ENCODE measurements around the gene WWOX.

WWOX gene

GRCh38 chr16:78962457-78962929 is 863.0 kb downstream of the WWOX start:
- DNase-seq (ENCODE audit: low read depth) = no peak

DNA sequence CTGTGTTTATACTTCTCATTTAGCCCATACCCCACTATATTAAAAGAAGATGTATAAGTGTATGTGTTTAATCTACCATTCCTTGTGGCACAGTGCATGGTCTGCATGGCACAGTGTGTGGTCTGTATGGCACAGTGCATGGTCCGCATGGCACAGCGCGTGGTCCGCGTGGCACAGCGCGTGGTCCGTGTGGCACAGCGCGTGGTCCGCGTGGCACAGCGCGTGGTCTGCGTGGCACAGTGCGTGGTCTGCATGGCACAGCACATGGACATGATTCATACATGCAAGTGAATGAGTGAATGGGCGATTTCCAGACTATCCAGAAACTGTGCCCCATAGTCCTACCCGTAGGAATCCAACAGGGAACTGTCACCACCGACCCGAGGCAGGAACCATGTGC is 868.5 kb downstream of the WWOX start:
- DNase-seq (ENCODE audit: low read depth) = no peak

GRCh38 chr16:78969721-78970120 is 870.3 kb downstream of the WWOX start:
- no peak for DNase-seq (ENCODE audit: low read depth)

DNA sequence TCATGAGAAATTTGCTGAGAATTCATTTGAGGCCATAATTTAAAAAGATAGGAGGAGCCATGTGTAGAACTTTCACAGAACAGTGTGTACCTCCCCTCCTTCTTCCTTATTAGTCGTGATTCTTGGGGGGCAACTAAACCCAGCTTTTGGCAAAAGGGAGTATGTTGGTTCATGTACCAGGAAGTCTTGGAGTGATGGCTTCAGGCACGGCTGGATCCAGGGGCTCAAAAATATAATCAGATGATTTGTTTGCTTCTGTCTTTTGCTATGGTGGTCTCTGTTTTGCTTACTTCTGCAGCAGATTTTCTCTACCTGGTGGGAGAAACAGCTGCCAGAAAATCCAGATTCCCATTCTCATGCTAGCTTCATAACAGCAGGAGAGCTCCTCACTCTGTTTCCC is 871.2 kb downstream of the WWOX start:
- DNase-seq (ENCODE audit: low read depth) = no peak

DNA sequence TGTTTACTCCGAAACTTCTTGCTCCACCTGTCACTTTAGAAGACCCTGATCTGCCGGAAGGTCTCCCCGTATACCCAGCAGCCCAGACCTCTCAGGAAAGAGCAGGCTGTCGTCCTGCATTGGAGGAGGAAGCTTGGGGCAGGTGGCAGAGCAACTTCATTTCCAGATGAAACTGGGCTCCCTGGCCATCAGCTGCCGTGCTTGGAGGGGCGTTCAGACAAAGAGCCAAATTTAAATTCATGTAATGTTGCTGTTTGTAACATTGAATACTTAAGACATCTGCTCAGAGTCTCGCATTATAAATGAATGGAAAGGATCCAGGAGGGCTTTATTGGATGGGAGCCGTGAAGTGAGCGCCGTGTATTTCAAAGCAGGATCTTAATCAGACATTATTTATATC is 872.6 kb downstream of the WWOX start:
- DNase-seq (ENCODE audit: low read depth) = no peak

GRCh38 chr16:78972986-78973385 is 873.5 kb downstream of the WWOX start:
- no peak for DNase-seq (ENCODE audit: low read depth)

- DNase-seq (ENCODE audit: low read depth) = no peak
These were observed 876.8 kb downstream of the WWOX start for GRCh38 chr16:78976212-78976611.

GRCh38 chr16:78980825-78981224 is 881.4 kb downstream of the WWOX start:
- no peak for DNase-seq (ENCODE audit: low read depth)

DNA sequence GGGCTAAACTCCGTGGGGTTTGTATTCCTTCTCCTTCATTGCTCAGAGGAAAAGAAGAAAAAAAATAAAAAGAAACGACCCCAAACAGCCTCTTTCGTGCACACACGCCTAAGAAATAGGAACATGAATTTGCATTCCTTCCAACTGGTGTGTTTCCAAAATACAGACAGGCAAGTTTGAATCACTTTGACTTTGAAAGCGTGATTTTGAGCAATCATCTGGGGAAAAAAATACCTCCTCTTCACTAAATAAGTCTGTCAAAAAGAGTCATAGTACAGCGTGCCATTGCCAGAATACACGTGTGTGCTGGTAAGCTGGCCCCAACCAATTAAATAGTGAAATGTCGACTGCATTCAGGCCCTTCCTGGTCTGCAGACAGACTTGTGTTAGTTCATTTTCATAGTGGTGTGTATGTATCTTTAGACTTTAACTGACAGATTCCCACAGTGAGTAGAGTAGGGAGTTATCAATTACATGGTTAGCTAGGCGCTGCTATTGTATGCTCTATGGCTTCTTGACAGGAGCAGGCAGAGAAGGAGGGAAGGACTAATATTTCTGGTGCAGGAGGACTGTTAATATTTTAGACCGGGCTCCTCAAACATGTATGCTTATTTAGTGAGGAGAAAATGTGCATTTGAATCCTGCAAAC is 882.8 kb downstream of the WWOX start:
- DNase-seq (ENCODE audit: low read depth) = no peak

GRCh38 chr16:78984324-78984723 is 884.9 kb downstream of the WWOX start:
- DNase-seq (ENCODE audit: low read depth) = no peak

GRCh38 chr16:78984887-78985464 is 885.5 kb downstream of the WWOX start:
- DNase-seq (ENCODE audit: low read depth) = no peak

GRCh38 chr16:78985716-78986605 is 886.5 kb downstream of the WWOX start:
- DNase-seq (ENCODE audit: low read depth) = no peak

DNA sequence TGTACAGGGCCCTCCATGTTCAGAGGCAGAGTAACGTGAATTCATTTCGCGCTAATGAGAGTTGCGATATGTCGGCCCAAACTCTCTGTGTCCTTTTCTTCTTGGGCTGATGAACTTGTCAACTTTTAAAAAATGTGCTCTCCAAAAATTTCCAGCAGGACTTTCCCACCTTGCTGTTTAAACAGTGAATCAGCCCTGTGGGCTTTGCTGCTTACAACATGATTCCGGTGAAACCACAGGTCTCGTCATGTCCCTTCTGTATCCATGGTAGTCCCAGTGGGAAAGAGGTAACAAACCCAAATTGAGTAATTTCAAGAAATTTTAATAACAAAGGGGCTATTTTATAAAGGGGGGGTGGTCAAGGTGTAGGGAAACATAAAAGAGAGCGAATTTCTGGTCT is 888.2 kb downstream of the WWOX start:
- DNase-seq (ENCODE audit: low read depth) = no peak

DNA sequence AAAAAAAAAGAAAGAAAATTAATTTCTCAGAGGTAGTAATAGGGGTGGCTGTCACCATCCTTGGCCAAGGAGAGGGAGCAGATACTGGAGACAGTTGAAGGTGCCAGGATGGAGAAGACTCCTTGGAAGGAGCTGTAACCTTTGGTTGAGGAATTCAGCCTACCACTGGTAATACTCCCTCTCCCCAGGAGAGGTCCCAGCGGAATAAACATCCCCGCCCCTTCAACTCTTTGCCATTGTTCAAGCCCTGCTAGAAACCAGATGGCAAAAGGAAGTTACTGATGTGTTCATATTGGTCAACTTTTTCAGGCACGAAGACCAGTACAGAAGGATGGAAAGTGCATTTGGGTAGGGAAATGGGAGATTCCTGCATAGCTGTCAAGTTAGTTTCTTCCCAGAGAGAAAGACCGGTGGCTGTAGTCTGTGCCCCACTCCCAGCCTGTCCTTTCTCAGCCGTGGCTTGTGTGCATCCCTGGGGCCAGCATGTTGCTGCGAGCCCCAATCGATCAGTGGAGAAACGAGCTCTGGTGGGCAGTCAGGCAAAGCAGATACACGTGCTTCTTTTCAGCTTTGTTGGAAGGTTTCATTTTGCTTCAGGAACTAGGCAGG is 889.0 kb downstream of the WWOX start:
- no peak for DNase-seq (ENCODE audit: low read depth)

- no peak for DNase-seq (ENCODE audit: low read depth)
These were observed 890.9 kb downstream of the WWOX start for GRCh38 chr16:78990309-78990701.

DNA sequence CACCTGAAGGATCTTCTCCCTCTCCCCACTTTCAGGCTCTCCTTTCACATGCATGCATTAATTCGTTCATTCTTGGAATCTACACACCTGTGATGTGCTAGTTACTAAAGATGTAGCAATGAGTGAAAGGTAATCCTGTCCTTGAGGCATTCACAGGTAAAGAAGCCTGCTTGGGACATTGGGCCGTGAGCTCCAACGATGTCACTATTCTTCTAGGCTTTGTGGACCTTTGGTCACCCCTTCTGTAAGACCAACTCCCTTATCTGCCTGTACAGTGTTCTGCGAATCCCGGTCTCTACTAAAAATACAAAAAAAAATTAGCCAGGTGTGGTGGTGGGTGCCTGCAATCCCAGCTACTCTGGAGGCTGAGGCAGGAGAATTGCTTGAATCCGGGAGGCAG is 892.5 kb downstream of the WWOX start:
- no peak for DNase-seq (ENCODE audit: low read depth)

DNA sequence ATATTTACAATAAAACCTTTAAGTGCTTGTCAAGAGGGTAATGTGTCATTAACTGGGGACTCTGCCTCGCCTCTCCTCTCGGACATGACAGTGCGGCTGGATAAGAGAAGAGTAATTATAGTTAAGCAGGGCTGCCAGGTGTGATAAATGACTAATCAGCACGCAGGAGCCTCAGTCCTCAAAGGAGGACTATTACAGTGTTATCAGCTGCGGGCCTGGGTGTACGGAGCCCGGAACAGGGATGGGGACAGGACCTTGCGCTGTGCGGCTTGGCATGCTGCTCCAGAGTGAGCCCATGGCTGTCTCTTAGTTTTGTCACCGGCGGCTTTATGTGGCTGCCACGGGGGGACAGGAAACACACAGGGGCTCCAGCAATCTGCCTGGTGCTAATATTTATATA is 893.9 kb downstream of the WWOX start:
- DNase-seq (ENCODE audit: low read depth) = no peak

DNA sequence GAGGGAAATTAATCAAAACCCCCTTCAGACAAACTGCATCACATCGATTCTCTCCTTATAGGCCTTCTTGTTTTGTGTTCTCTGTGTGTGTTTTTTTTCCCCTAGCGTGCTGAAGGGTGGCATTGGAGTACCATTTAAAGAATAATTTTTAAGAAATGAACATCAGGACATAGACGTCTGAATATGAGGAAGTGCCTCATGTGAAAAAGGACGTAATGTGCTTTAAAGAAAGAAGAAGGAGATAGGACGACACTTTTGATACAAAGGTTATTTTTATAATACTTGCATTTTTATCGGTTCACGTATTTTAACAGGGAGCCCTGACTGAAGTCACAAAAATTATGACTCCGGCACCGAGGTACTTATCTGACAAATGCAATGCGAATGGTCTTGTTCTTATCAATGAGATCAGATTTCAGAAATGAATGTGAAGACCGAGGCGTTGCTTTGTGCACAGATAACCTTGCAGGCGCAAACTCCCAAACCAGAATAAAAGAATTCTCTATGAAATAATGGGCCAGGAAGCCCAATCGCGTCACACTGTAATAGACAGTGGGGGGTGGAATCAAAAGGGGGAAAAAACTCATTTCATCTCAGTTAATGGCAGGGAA is 894.8 kb downstream of the WWOX start:
- no peak for DNase-seq (ENCODE audit: low read depth)

DNA sequence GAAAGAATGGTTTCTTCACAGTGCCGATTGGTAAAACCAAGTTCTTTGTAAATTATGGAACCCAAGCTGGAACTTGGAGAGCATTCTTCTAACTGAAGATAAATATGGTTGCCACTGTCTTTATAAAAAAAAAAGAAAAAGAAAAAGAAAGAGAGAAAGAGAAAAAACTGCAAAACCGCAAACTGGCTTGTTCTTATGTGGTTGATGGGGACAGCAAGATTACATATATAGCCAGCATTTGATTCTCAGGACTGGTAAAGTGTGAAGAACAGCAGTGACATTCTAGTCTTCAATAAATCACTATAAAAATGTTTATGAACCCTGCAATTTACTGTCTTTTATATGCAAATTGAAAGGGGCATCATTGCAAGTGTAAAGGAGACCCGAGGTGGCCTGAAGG is 896.0 kb downstream of the WWOX start:
- no peak for DNase-seq (ENCODE audit: low read depth)

- DNase-seq (ENCODE audit: low read depth) = no peak
These were observed 897.3 kb downstream of the WWOX start for GRCh38 chr16:78996790-78997189.

DNA sequence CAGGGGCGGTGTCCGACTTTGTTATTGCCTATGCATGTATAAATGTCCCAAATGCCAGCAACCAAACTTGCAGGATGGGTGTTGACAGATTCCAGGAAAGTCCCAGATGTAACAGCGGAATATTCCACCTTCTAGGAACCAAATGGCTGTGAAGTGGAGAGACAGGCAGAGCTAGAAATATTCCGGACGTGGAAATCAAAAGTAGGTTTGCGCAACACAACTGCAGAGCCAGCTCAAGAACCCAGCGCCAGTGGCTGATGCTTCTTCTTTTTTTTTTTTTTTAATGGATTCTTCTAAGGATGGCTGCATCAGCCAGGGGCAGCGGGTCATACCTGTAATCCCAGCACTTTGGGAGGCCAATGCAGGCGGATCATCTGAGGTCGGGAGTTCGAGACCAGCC is 899.4 kb downstream of the WWOX start:
- DNase-seq (ENCODE audit: low read depth) = no peak
